Adrenal gland (tissue), 12 donors: ENCODE measurements around the gene CLEC4M. TPM values are rescaled to one million over a fixed set of nuclear protein-coding genes. Genes with fewer than 3 reads are reported as not detected.
"Not testable (repeated sequence)": the region's sequence is repeated elsewhere in the genome, so short reads cannot be mapped to it uniquely, and the experiment has no call there.

Experiments
- DNase-seq, 7 donors: peaks; one replicate each; pipeline ENCODE4 v3.0.0-alpha.2; 2019 to 2020
- H3K27ac ChIP-seq, 5 donors: fragments of 200-600 bp; sonication (generic) in 4 of 5; 1 replicate in 3 of 5; 2 replicates in 2 of 5; pipeline versions ENCODE4 v1.5.1 to v1.8.0; 2016 to 2020; ENCODE audit warnings: mild to moderate bottlenecking in 1 of 5
- H3K27me3 ChIP-seq: fragments of 200-600 bp; 2 replicates; pipeline ENCODE4 v1.8.0; 2021
- H3K36me3 ChIP-seq, 2 donors: fragments of 200-600 bp; replicated peaks in 1 of 2; 1 replicate in 1 of 2; 2 replicates in 1 of 2; pipeline versions ENCODE4 v1.5.1 to v1.8.0; 2018 to 2022
- H3K4me1 ChIP-seq, 2 donors: fragments of 200-600 bp; replicated peaks in 1 of 2; 1 replicate in 1 of 2; 2 replicates in 1 of 2; pipeline versions ENCODE4 v1.5.1 to v1.8.0; 2018 to 2021
- H3K4me3 ChIP-seq, 4 donors: fragments of 200-600 bp; sonication (generic) in 3 of 4; one replicate each; pipeline ENCODE4 v1.5.1; 2016 to 2018
- H3K9me3 ChIP-seq, 3 donors: fragments of 200-600 bp; sonication (generic) in 1 of 3; replicated peaks in 1 of 3; 1 replicate in 2 of 3; 2 replicates in 1 of 3; pipeline versions ENCODE4 v1.5.1 to v1.8.0; 2016 to 2021
- POLR2A ChIP-seq, 2 donors: fragments of 450-650 bp; IDR thresholded peaks; one replicate each; pipeline ENCODE4 v1.6.1; 2017; ENCODE audit warnings: antibody characterized with exemption in 2 of 2, mild to moderate bottlenecking in 2 of 2, moderate library complexity in 1 of 2
- WGBS, 4 donors: extraction: QIAGEN DNeasy Blood & Tissue Kit in 2 of 4; methylation state at CpG; one replicate each; pipeline versions ENCODE4 v1.1.5 to v1.1.7; 2013 to 2017; 5-methylcytosine and 5-hydroxymethylcytosine counted together
- intact Hi-C, 2 donors: fragments of 100-400 bp; cut with DNase I; formaldehyde crosslinking; loops; one replicate each; pipeline versions ENCODE4 v1.14.1 to v1.15.0; 2022 to 2023
- polyA plus RNA-seq, 3 donors: library from polyadenylated mRNA; stranded (reverse); fragments of 200-250 nt in 2 of 3; fragments of 350-450 nt in 1 of 3; fragmentation: Illumina TruSeq in 1 of 3; extraction: RNeasy Lipid Tissue Mini Kit (QIAGEN cat#74804) in 1 of 3; gene quantifications; one replicate each; pipeline ENCODE4 v1.2.3, GENCODE V29; 2013 to 2014
- total RNA-seq, 9 donors: library from RNA; depleted of rRNA in 4 of 9; stranded (reverse); fragments of >200 nt in 4 of 9; fragments of 120-200 nt in 1 of 9; fragmentation: NEBNext Ultra II Directional in 1 of 9; extraction: Animal tissue kit (Norgen Biotek cat#: 25700) in 1 of 9; gene quantifications; one replicate each; pipeline versions ENCODE4 v1.1.0 to v1.2.4, GENCODE V29; 2013 to 2023
- TF ChIP-seq, protein P1 (sequence below), 6 experiments: fragments of 450-650 bp in 4 of 6; fragments of 200-600 bp in 2 of 6; sonication (generic) in 1 of 6; IDR thresholded peaks; 1 replicate in 5 of 6; 2 replicates in 1 of 6; pipeline versions ENCODE4 v1.5.1 to v1.8.0; 2016 to 2021; ENCODE audit warnings: antibody characterized with exemption in 6 of 6, mild to moderate bottlenecking in 2 of 6, moderate library complexity in 1 of 6
- donor health status: healthy with polysubstance abuse.
- donor health status: Bipolar disorder and iron deficiency.
- donor health status: DM: yes; HTN: yes; CAD: no.
- donor health status: DM: no; HTN: no; CAD: no.
- donor health status: DM: no; HTN: no; CAD: no.
- donor health status: DM: yes; HTN: yes; CAD: no.

CLEC4M gene
- total and polyA plus RNA-seq, 12 donors, result 0.37 to 91.6 (median 0.98) TPM; not detected in 1

DNA sequence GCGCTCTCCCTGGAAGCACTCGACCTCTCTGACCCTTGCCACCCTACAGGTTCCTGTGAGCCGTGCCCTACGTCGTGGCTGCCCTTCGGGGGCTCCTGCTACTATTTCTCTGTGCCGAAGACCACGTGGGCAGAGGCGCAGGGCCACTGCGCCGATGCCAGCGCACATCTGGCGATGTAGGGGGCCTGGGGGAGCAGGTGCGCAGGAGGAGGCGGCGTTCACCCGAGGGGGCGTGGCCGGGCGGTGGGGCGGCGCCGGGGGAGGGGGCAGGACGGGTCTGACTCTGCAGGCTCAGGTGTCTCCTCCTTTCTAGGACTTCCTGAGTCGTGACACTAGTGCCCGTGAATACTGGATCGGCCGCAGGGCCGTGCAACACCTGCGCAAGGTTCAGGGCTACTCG, 26.4 kb downstream of the CLEC4M start:
- Histone ChIP-seq H3K4me1 (peaks cover 7 to 24% of the 10 kb centered on the region in 2 donors), H3K27ac (no peak overlapping the region), H3K4me3 (peak overlapping the region in 1 of 4 donors; percentile 43), H3K36me3 (no peaks in the 10 kb centered on the region), H3K9me3 (no peaks in the 10 kb centered on the region), H3K27me3 (no peaks in the 10 kb centered on the region)
- WGBS, 4 donors, result 21 to 75% (median 44%) methylated on average over 2 to 31 of the region's 31 CpGs
- intact Hi-C loops, result no loop called here
- no peak for DNase-seq
- no peak for TF ChIP-seq POLR2A (IDR thresholded peaks at IDR 0.05)
- TF ChIP-seq, protein P1, sequence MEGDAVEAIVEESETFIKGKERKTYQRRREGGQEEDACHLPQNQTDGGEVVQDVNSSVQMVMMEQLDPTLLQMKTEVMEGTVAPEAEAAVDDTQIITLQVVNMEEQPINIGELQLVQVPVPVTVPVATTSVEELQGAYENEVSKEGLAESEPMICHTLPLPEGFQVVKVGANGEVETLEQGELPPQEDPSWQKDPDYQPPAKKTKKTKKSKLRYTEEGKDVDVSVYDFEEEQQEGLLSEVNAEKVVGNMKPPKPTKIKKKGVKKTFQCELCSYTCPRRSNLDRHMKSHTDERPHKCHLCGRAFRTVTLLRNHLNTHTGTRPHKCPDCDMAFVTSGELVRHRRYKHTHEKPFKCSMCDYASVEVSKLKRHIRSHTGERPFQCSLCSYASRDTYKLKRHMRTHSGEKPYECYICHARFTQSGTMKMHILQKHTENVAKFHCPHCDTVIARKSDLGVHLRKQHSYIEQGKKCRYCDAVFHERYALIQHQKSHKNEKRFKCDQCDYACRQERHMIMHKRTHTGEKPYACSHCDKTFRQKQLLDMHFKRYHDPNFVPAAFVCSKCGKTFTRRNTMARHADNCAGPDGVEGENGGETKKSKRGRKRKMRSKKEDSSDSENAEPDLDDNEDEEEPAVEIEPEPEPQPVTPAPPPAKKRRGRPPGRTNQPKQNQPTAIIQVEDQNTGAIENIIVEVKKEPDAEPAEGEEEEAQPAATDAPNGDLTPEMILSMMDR (IDR thresholded peaks at IDR 0.05), result no peak

DNA sequence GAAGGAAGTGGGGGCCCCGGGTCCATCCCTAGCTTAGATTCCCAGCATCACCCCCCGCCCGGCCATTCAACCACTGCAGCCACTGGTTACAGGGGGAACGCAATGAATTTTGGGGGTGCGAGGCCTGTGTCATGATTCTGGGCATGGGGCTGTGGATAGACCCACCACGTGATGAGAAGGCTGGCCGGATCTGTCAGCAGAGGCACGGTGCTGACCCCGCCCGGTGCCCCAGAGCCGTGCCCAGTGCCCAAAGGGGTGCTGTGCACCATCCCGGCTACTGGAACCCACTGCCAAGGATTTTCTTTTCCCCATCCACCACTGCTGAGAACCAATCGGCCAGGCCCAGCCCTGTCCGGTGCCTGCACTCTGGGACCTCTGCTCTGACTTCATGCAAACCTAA, 27.4 kb downstream of the CLEC4M start:
- Histone ChIP-seq H3K36me3 (no peaks in the 10 kb centered on the region), H3K4me1 (peaks cover 7 to 24% of the 10 kb centered on the region in 2 donors), H3K4me3 (no peak overlapping the region), H3K27ac (no peak overlapping the region), H3K9me3 (no peaks in the 10 kb centered on the region), H3K27me3 (no peaks in the 10 kb centered on the region)
- no peak for TF ChIP-seq POLR2A (IDR thresholded peaks at IDR 0.05)
- TF ChIP-seq, protein P1 (IDR thresholded peaks at IDR 0.05), result no peak
- intact Hi-C loops, result loop anchor here in 1 of 2 donors (10.0 kb wide), 2 partner anchors 106 to 426 kb away; partner anchors contain the start of gene TRAPPC5
- 87 to 95% (median 93%) methylated on average over 6 to 14 of the region's 14 CpGs for WGBS, 4 donors
- no peak for DNase-seq

DNA sequence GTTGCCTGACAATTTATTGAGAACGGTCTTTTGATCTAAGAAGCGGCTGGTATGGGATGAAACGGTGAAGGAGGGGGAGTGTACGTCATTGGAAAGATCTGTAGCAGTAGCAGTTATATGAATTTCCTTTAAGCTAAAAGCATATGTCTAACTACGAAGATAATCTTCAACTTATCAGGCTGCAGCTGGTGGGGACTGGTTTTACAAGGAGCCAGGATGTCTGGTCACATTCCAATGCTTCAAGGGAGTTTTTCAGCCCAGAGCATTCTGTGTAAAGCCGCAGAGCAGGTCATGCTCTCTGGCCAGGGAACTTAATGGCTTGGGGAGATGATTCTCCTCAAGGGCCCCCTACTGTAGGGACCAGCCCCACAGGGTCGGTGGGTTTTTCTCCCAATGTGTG, 29.2 kb downstream of the CLEC4M start:
- DNase-seq, result no peak
- Histone ChIP-seq H3K36me3 (no peaks in the 10 kb centered on the region), H3K9me3 (no peaks in the 10 kb centered on the region), H3K27me3 (no peaks in the 10 kb centered on the region), H3K4me1 (peaks cover 7 to 18% of the 10 kb centered on the region in 2 donors), H3K27ac (no peak overlapping the region), H3K4me3 (no peak overlapping the region)
- intact Hi-C loops, result loop anchor here in 1 of 2 donors (10.0 kb wide), 2 partner anchors 107 to 427 kb away; partner anchors contain the start of gene TRAPPC5
- WGBS, 4 donors, result 62 to 72% (median 66%) methylated on average over 7 of the region's 7 CpGs
- no peak for TF ChIP-seq POLR2A (IDR thresholded peaks at IDR 0.05)
- TF ChIP-seq, protein P1 (IDR thresholded peaks at IDR 0.05), result no peak

DNA sequence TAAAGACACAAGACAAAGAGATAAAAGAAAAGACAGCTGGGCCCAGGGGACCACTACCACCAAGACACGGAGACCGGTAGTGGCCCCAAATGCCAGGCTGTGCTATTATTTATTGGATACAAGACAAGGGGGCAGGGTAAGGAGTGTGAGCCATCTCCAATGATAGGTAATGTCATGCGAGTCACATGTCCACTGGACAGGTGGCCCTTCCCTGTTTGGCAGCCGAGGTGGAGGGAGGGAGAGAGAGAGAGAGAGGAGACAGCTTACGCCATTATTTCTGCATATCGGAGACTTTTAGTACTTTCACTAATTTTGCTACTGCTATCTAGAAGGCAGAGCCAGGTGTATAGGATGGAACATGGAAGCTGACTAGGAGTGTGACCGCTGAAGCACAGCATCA, 29.7 kb downstream of the CLEC4M start:
- not testable (repeated sequence) for H3K9me3 ChIP-seq, H3K27me3 ChIP-seq, DNase-seq, H3K4me3 ChIP-seq, H3K27ac ChIP-seq, H3K36me3 ChIP-seq
- intact Hi-C loops, result loop anchor here in 1 of 2 donors (10.0 kb wide), 2 partner anchors 108 to 428 kb away; partner anchors contain the start of gene TRAPPC5
- 79 to 94% (median 85%) methylated on average over 7 of the region's 7 CpGs for WGBS, 4 donors
- H3K4me1 ChIP-seq, result peaks cover 7 to 16% of the 10 kb centered on the region in 2 donors

DNA sequence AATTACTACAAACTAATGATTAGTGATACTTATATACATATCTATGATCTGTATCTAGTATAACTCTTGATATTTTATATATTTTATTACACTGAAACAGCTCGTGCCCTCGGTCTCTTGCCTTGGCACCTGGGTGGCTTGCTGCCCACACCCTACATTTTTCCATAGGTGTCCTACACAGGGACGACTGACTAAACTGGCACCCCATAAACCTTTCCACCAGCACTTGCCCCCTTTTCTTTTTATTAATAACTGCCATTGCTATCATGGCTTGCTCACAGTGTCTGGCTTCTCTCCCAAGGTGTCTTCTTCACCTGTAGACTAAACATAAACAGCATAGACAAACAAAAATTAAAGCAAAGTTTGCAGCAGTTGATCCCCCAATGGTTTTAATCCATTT, 30.4 kb downstream of the CLEC4M start:
- Histone ChIP-seq H3K9me3 (no peaks in the 10 kb centered on the region), H3K4me3 (no peak overlapping the region), H3K27ac (no peak overlapping the region), H3K27me3 (no peaks in the 10 kb centered on the region), H3K36me3 (no peaks in the 10 kb centered on the region), H3K4me1 (peaks cover 7 to 9% of the 10 kb centered on the region in 2 donors)
- DNase-seq, result no peak
- intact Hi-C loops, result loop anchor here in 1 of 2 donors (10.0 kb wide), 2 partner anchors 109 to 429 kb away; partner anchors contain the start of gene TRAPPC5
- 82 to 86% (median 84%) methylated on average over 3 of the region's 3 CpGs for WGBS, 4 donors
- TF ChIP-seq, protein P1 (IDR thresholded peaks at IDR 0.05), result no peak
- TF ChIP-seq POLR2A (IDR thresholded peaks at IDR 0.05), result no peak
